Mesenchymal stem cell (in vitro differentiated cells and primary cell): ENCODE measurements around the gene LAIR1.
"Not testable (repeated sequence)": the region's sequence is repeated elsewhere in the genome, so short reads cannot be mapped to it uniquely, and the experiment has no call there.

ENCODE experiments used
- DNase-seq: peaks from one replicate; pipeline ENCODE4 v3.0.0-alpha.2; 2013
- H2AFZ ChIP-seq: one replicate; pipeline ENCODE4 v1.6.1; 2013; ENCODE audit warnings: low read depth, mild to moderate bottlenecking, control low read depth, inconsistent platforms, low read length, moderate library complexity
- H2AK5ac ChIP-seq: 2 replicates; pipeline ENCODE4 v1.6.1; 2013; ENCODE audit warnings: low read length, moderate library complexity, mild to moderate bottlenecking, inconsistent platforms; ENCODE audit not compliant: severe bottlenecking
- H2BK120ac ChIP-seq: one replicate; pipeline ENCODE4 v1.6.1; 2013; ENCODE audit warnings: low read depth, mild to moderate bottlenecking, inconsistent platforms, low read length, moderate library complexity
- H2BK12ac ChIP-seq, 2 experiments: one replicate each; pipeline ENCODE4 v1.6.1; 2013; ENCODE audit warnings: inconsistent platforms in 2 of 2, low read length in 2 of 2, mild to moderate bottlenecking in 2 of 2, moderate library complexity in 2 of 2, control low read depth in 1 of 2
- H2BK15ac ChIP-seq: one replicate; pipeline ENCODE4 v1.6.1; 2013; ENCODE audit warnings: mild to moderate bottlenecking, low read depth, inconsistent platforms; ENCODE audit not compliant: poor library complexity, severe bottlenecking
- H2BK5ac ChIP-seq: 2 replicates; pipeline ENCODE4 v1.6.1; 2013; ENCODE audit warnings: low read depth, mild to moderate bottlenecking, low read length, control low read depth, inconsistent platforms; ENCODE audit not compliant: poor library complexity, severe bottlenecking
- H3K14ac ChIP-seq, 2 experiments: one replicate each; pipeline ENCODE4 v1.6.1; 2013; ENCODE audit warnings: inconsistent platforms in 2 of 2, low read length in 2 of 2, control low read depth in 1 of 2, mild to moderate bottlenecking in 1 of 2, moderate library complexity in 1 of 2
- H3K18ac ChIP-seq, 2 experiments: one replicate each; pipeline ENCODE4 v1.6.1; 2013; ENCODE audit warnings: inconsistent platforms in 2 of 2, low read length in 2 of 2, control low read depth in 1 of 2, low read depth in 1 of 2, mild to moderate bottlenecking in 1 of 2
- H3K23ac ChIP-seq, 2 experiments: one replicate each; pipeline ENCODE4 v1.6.1; 2013; ENCODE audit warnings: inconsistent platforms in 2 of 2, low read length in 2 of 2, mild to moderate bottlenecking in 2 of 2, moderate library complexity in 2 of 2, control low read depth in 1 of 2
- H3K27ac ChIP-seq: 2 replicates; pipeline ENCODE4 v1.5.1; 2013; ENCODE audit warnings: mild to moderate bottlenecking, moderate library complexity, low read length, control low read depth, inconsistent platforms; ENCODE audit not compliant: poor library complexity, severe bottlenecking
- H3K27me3 ChIP-seq, 2 experiments: 2 replicates each; pipeline versions ENCODE4 v1.6.1 to v1.7.0; 2013; ENCODE audit warnings: low read length in 2 of 2, mild to moderate bottlenecking in 2 of 2, moderate library complexity in 2 of 2, control low read depth in 1 of 2, inconsistent platforms in 1 of 2; ENCODE audit not compliant: control insufficient read depth in 1 of 2, insufficient read depth in 1 of 2
- H3K36me3 ChIP-seq, 2 experiments: 2 replicates each; pipeline versions ENCODE4 v1.6.1 to v1.7.0; 2013; ENCODE audit warnings: low read length in 2 of 2, control low read depth in 1 of 2, inconsistent platforms in 1 of 2, low read depth in 1 of 2, mild to moderate bottlenecking in 1 of 2; ENCODE audit not compliant: insufficient read depth in 2 of 2, control insufficient read depth in 1 of 2
- H3K4ac ChIP-seq, 2 experiments: one replicate each; pipeline ENCODE4 v1.6.1; 2013; ENCODE audit warnings: inconsistent platforms in 2 of 2, low read length in 2 of 2, mild to moderate bottlenecking in 2 of 2, moderate library complexity in 2 of 2, control low read depth in 1 of 2, low read depth in 1 of 2
- H3K4me1 ChIP-seq: 2 replicates; pipeline ENCODE4 v1.6.1; 2013; ENCODE audit warnings: low read depth, low read length, control low read depth; ENCODE audit not compliant: control insufficient read depth, insufficient read depth
- H3K4me2 ChIP-seq: 2 replicates; pipeline ENCODE4 v1.6.1; 2013; ENCODE audit warnings: low read length, mild to moderate bottlenecking, inconsistent platforms; ENCODE audit not compliant: poor library complexity, severe bottlenecking
- H3K4me3 ChIP-seq, 2 experiments: 2 replicates each; pipeline versions ENCODE4 v1.5.1 to v1.7.0; 2013; ENCODE audit warnings: low read length in 2 of 2, mild to moderate bottlenecking in 2 of 2, control low read depth in 1 of 2, low read depth in 1 of 2; ENCODE audit not compliant: insufficient read depth in 1 of 2
- H3K79me1 ChIP-seq: replicated peaks from 2 replicates; pipeline ENCODE4 v1.6.1; 2013; ENCODE audit warnings: mild to moderate bottlenecking, control low read depth, low read length, inconsistent platforms; ENCODE audit not compliant: poor library complexity, severe bottlenecking
- H3K9ac ChIP-seq: 2 replicates; pipeline ENCODE4 v1.7.0; 2013; ENCODE audit warnings: mild to moderate bottlenecking, low read length, moderate library complexity
- H3K9me3 ChIP-seq: 2 replicates; pipeline ENCODE4 v1.7.0; 2013; ENCODE audit warnings: mild to moderate bottlenecking, low read length; ENCODE audit not compliant: control insufficient read depth
- H4K8ac ChIP-seq: one replicate; pipeline ENCODE4 v1.6.1; 2013; ENCODE audit warnings: inconsistent platforms, mild to moderate bottlenecking, low read length, moderate library complexity
- H4K91ac ChIP-seq: one replicate; pipeline ENCODE4 v1.6.1; 2013; ENCODE audit warnings: mild to moderate bottlenecking, low read length, inconsistent platforms
- WGBS: methylation state at CpG from one replicate; pipeline ENCODE4 v1.1.7; 2013; ENCODE audit warnings: mixed read lengths; 5-methylcytosine and 5-hydroxymethylcytosine counted together

Gene LAIR1

DNA sequence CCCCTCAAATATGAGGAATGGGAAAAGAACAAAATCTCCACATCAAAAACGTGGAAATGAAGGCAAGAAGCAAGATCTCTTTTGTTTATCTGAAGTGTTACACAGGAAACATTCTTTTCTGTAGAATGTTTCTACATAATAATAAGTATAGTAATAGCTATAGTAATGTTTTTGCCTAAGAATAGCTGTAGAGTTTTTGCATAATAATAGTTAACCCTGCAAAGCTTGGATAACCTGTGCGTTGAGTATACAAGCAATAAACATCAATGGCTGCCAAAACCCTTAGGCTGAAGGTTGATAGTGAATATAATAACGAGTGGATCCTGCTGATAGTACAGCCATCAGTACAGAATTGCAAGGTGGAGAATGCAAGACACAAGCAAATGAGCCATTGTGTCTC lies 40.7 kb downstream of the LAIR1 start:
- Histone ChIP-seq H3K36me3 (no peaks in the 10 kb centered on the region), H3K4me2 (no peak overlapping the region), H3K27me3 (peaks cover 0 to 24% of the 10 kb centered on the region in 2 experiments), H4K91ac (no peak overlapping the region), H2BK5ac (no peak overlapping the region), H3K4me1 (no peaks in the 10 kb centered on the region), H3K4ac (no peak overlapping the region), H4K8ac (no peak overlapping the region), H3K27ac (no peak overlapping the region), H2BK12ac (no peak overlapping the region), H3K23ac (no peak overlapping the region), H3K9me3 (peaks cover 2% of the 10 kb centered on the region), H2BK120ac (no peak overlapping the region), H2BK15ac (no peak overlapping the region), H3K14ac (no peak overlapping the region), H3K4me3 (no peak overlapping the region), H3K9ac (no peak overlapping the region), H2AFZ (no peak overlapping the region), H3K79me1 (no peaks in the 10 kb centered on the region), H3K18ac (no peak overlapping the region), H2AK5ac (no peak overlapping the region)
- 0% methylated on average over 2 of the region's 3 CpGs for WGBS
- no peak for DNase-seq

DNA sequence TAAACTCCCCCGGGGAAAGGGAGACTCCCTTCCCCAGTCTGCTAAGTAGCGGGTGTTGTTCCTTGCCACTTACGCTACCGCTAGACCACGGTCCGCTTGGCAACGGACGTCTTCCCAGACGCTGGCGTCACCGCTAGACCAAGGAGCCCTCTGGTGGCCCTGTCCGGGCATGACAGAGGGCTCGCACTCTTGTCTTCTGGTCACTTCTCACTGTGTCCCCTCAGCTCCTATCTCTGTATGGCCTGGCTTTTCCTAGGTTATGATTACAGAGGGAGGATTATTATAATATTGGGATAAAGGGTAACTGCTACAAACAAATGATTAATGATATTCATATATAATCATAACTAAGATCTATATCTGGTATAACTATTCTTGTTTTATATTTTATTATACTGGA lies 41.8 kb downstream of the LAIR1 start:
- H2BK5ac ChIP-seq, H2AK5ac ChIP-seq, H3K4ac ChIP-seq, H3K4me1 ChIP-seq, H2BK120ac ChIP-seq, H4K91ac ChIP-seq, H3K4me2 ChIP-seq, H3K9me3 ChIP-seq, H3K27ac ChIP-seq, H3K18ac ChIP-seq, H2AFZ ChIP-seq, H3K4me3 ChIP-seq, H4K8ac ChIP-seq, H3K79me1 ChIP-seq, H3K36me3 ChIP-seq, H2BK15ac ChIP-seq, H3K9ac ChIP-seq, H3K14ac ChIP-seq, H3K23ac ChIP-seq, DNase-seq, H2BK12ac ChIP-seq: not testable (repeated sequence)
- peaks cover 0 to 20% of the 10 kb centered on the region in 2 experiments for H3K27me3 ChIP-seq
- no CpG with 5 or more reads among the region's 13 CpGs for WGBS

DNA sequence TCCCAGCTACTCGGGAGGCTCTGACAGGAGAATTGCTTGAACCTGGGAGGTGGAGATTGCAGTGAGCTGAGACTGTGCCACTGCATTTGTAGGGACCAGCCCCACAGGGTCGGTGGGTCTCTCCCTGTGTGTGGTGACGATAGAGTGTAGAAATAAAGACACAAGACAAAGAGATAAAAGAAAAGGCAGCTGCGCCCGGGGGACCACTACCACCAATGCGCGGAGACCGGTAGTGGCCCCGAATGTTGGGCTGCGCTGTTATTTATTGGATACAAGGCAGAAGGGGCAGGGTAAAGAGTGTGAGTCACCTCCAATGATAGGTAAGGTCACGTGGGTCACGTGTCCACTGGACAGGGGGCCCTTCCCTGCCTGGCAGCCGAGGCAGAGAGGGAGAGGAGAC lies 42.4 kb downstream of the LAIR1 start:
- not testable (repeated sequence) for H3K27ac ChIP-seq, H3K4me1 ChIP-seq, DNase-seq, H3K79me1 ChIP-seq, H3K4ac ChIP-seq, H3K9ac ChIP-seq, H3K9me3 ChIP-seq, H2AFZ ChIP-seq, H2BK120ac ChIP-seq, H2BK5ac ChIP-seq, H4K8ac ChIP-seq, H3K36me3 ChIP-seq, H2AK5ac ChIP-seq, H3K4me2 ChIP-seq, H3K18ac ChIP-seq, H2BK12ac ChIP-seq, H4K91ac ChIP-seq, H3K14ac ChIP-seq, H3K4me3 ChIP-seq, H2BK15ac ChIP-seq, H3K23ac ChIP-seq
- WGBS, result 80% methylated on average over 5 of the region's 13 CpGs
- peaks cover 0 to 21% of the 10 kb centered on the region in 2 experiments for H3K27me3 ChIP-seq

DNA sequence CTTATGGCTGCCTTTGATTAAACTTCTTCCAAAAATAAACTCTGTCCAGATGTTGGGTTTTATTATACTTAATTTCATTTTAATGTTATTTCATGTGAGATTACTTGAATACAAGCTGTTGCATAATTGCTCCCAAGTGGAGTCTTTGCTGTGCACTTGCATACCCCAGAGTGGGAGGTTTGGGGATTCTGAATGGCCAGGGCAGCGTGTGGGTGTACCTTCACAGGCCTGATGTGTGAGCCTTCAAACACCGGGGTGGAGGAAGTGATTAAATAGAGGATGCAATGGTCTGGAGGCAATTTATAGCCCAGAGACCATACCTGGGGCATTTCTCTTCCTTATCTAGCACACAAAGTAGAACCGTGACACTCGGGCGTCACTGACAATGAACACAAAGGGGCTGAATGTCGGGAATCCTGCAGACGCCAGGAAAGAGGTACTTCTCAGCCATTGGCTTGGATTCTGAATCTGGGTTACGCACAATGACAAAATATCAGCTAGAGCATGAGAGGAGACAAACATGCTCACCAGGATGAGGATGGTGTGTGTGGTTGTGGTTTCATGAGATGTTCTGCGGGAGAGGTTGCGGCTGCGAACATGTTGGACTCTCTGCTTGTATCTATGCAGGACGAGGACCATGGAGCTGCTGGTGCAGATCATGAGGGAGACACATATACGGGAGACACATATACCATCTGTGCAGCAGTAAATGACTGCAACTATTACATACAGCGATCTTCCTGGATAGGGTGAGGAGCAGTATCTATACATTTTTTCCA lies 44.6 kb downstream of the LAIR1 start:
- Histone ChIP-seq H3K27ac (no peak overlapping the region), H3K14ac (no peak overlapping the region), H4K8ac (no peak overlapping the region), H3K27me3 (peaks cover 0 to 27% of the 10 kb centered on the region in 2 experiments), H3K18ac (no peak overlapping the region), H2BK15ac (no peak overlapping the region), H2AK5ac (no peak overlapping the region), H2BK5ac (no peak overlapping the region), H3K9me3 (peaks cover 2% of the 10 kb centered on the region), H3K79me1 (no peaks in the 10 kb centered on the region), H4K91ac (no peak overlapping the region), H3K4me3 (no peak overlapping the region), H3K36me3 (no peaks in the 10 kb centered on the region), H3K9ac (no peak overlapping the region), H2BK120ac (no peak overlapping the region), H3K23ac (no peak overlapping the region), H3K4ac (no peak overlapping the region), H3K4me2 (no peak overlapping the region), H2BK12ac (no peak overlapping the region), H3K4me1 (no peaks in the 10 kb centered on the region), H2AFZ (no peak overlapping the region)
- 92% methylated on average over 10 of the region's 14 CpGs for WGBS
- DNase-seq, result no peak
